Brain microvascular endothelial cell (primary cell): Measurements from ENCODE around the gene IL2RA.

Experiments used
- DNase-seq: peaks from one replicate; pipeline ENCODE4 v3.0.0-alpha.2; 2020
- H3K27ac ChIP-seq: fragments of 250-450 bp; sonication (Bioruptor Pico); 2 replicates; pipeline ENCODE4 v1.5.1; 2020; ENCODE audit warnings: mild to moderate bottlenecking, moderate library complexity
- H3K27me3 ChIP-seq: fragments of 250-450 bp; sonication (Bioruptor Pico); replicated peaks from 2 replicates; pipeline ENCODE4 v1.5.1; 2020; ENCODE audit warnings: mild to moderate bottlenecking
- H3K36me3 ChIP-seq: fragments of 250-450 bp; sonication (Bioruptor Pico); replicated peaks from 2 replicates; pipeline ENCODE4 v1.5.1; 2020; ENCODE audit warnings: mild to moderate bottlenecking
- H3K4me3 ChIP-seq: 2 replicates; pipeline ENCODE4 v1.5.1; 2011; ENCODE audit warnings: low read depth, mild to moderate bottlenecking, control low read depth, low read length, moderate library complexity
- CTCF ChIP-seq: IDR thresholded peaks from 2 replicates; pipeline ENCODE4 v1.5.1; 2011; ENCODE audit warnings: low read depth, mild to moderate bottlenecking, moderate library complexity, low read length, control low read depth, inconsistent platforms; ENCODE audit errors: missing control alignments
- in situ Hi-C: cut with HindIII; loops from 2 replicates; pipeline ENCODE4 v1.10.0; 2017; ENCODE audit warnings: low sequenced_read_pairs, low pct_ligation_motif_present

Gene IL2RA

DNA sequence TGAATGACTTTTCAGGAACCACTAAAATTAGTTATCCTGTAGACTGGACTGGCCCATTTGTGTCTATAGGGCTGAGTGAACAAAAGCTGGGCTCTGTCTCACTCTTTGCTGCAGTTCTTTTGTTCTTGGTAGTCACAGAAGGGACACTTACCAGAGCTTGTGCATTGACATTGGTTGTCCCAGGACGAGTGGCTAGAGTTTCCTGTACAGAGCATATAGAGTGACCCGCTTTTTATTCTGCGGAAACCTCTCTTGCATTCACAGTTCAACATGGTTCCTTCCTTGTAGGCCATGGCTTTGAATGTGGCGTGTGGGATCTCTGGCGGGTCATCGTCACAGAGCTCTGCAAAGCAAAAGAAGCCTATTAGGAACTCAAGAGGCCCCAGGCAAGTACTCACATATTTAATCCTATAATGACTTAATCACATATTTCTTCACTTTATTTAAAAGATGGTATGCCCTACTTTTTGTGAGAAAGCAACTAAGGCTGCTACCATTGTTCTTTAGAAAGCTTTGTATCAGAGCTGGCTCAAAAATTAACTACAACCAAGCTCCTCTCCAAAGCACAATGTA lies 36.4 kb downstream of the IL2RA start:
- in situ Hi-C loops, result no loop called here
- TF ChIP-seq CTCF, result no peak
- no peak overlapping the region for H3K27ac ChIP-seq
- H3K36me3 ChIP-seq, result no peaks in the 10 kb centered on the region
- H3K4me3 ChIP-seq, result no peak overlapping the region
- no peak for DNase-seq
- no peaks in the 10 kb centered on the region for H3K27me3 ChIP-seq

GRCh38 chr10:6024334-6024682 lies 37.9 kb downstream of the IL2RA start:
- Histone ChIP-seq H3K36me3 (no peaks in the 10 kb centered on the region), H3K27me3 (no peaks in the 10 kb centered on the region), H3K27ac (no peak overlapping the region), H3K4me3 (no peak overlapping the region)
- DNase-seq, result no peak
- TF ChIP-seq CTCF, result no peak
- in situ Hi-C loops, result no loop called here

DNA sequence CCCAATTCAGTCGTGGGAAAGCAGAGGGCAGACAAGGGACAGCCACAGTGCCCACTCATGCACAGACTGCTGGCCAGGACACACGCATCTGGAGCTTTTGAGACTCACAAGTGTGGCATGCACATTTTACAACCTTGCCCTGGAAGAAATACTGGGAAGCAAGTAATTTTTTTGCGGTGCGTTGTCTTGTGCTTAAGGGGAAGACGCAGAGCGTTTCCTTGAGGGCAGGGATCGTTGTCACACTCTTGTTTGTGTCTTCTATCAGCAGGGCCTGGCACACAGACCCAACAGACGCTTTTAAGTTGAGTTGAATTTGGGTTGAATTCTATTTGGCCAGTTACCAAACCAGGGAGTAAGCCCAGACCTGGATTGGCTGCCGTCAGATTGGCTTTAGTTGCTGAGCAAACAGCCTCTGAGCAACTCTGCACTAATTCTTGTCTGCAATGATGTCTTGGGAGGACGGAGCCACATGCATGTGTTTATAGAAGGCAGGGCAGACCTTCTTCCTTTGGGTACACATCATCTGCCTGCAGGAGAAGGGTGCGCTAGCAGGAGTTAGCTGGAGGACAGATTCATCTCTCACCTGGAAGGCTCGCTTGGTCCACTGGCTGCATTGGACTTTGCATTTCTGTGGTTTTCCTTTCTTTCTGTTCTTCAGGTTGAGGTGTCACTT lies 38.4 kb downstream of the IL2RA start:
- no peaks in the 10 kb centered on the region for H3K27me3 ChIP-seq
- in situ Hi-C loops, result no loop called here
- H3K4me3 ChIP-seq, result no peak overlapping the region
- no peaks in the 10 kb centered on the region for H3K36me3 ChIP-seq
- no peak for DNase-seq
- no peak overlapping the region for H3K27ac ChIP-seq
- TF ChIP-seq CTCF, result no peak

- in situ Hi-C loops, result no loop called here
- Histone ChIP-seq H3K27ac (no peak overlapping the region), H3K4me3 (no peak overlapping the region), H3K27me3 (no peaks in the 10 kb centered on the region), H3K36me3 (no peaks in the 10 kb centered on the region)
- DNase-seq, result no peak
- TF ChIP-seq CTCF, result no peak
Observed at GRCh38 chr10:6022660-6023059, 39.5 kb downstream of the IL2RA start.

GRCh38 chr10:6020826-6021225 lies 41.3 kb downstream of the IL2RA start:
- H3K4me3 ChIP-seq, result no peak overlapping the region
- no peaks in the 10 kb centered on the region for H3K36me3 ChIP-seq
- no peaks in the 10 kb centered on the region for H3K27me3 ChIP-seq
- H3K27ac ChIP-seq, result no peak overlapping the region
- no peak for TF ChIP-seq CTCF
- in situ Hi-C loops, result no loop called here
- peak; percentile 11 for DNase-seq

DNA sequence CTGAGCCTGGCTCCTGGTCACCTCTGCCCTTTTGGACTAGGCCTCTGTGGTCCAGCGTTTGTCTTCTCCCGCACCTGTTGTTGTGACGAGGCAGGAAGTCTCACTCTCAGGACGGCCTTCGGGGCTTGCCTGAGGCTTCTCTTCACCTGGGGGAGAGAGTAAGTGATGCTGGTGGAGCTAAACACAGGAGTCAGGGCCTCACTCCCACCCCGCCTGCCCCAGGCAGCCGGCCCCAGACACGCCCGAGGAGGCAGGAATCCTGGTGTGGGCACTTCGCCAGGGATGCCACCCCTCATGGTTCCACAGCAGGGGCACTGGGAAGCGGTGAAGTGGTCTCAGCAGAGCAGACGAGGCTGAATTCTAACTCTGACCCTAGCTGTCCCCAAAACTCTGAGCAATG lies 42.4 kb downstream of the IL2RA start:
- Histone ChIP-seq H3K36me3 (no peaks in the 10 kb centered on the region), H3K4me3 (no peak overlapping the region), H3K27me3 (no peaks in the 10 kb centered on the region), H3K27ac (no peak overlapping the region)
- in situ Hi-C loops, result no loop called here
- no peak for DNase-seq
- no peak for TF ChIP-seq CTCF
